ENCODE measurements around the gene CPED1.

Gene CPED1

DNA sequence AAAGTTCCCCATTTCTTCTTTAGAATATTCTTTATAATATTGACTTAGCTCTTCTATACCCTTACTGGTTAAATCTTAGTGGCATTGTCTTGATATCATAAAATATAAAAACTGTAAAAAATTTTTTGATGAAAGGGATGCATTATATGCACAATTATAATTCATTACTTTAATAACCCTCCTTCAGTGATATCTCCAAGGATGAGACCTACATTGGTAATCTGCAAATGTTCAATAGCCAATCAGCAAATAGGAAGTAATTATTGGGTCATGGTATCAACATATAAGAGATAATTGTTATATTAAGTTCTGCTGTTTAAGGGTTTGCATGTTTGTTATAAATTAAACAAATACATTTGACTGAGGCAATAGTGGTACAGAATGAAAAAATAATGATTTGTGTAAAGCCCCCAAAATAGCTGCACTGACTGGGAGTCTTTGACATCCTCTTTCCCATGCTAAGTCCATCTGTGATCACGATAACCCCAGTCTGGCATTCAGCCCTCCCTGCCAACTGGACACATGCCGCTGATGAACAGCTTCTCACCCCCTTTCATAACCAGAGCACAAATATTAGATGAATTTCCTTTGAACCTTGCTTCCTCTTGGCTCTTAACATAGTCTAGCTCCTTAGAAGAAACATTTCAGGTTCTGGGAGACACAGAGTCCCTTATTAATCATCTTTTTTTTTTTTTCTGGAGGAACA lies 169.5 kb downstream of the CPED1 start:
- Mint-ChIP-seq H3K4me1 (ENCODE audit: low read depth) (no peaks in the 10 kb centered on the region), H3K27me3 (no peaks in the 10 kb centered on the region), H3K4me3 (no peak overlapping the region), H3K27ac (no peak overlapping the region), H3K9me3 (peaks cover 10% of the 10 kb centered on the region), H3K36me3 (ENCODE audit: low read depth) (no peaks in the 10 kb centered on the region)
- intact Hi-C loops (cut with micrococcal nuclease): no loop called here

DNA sequence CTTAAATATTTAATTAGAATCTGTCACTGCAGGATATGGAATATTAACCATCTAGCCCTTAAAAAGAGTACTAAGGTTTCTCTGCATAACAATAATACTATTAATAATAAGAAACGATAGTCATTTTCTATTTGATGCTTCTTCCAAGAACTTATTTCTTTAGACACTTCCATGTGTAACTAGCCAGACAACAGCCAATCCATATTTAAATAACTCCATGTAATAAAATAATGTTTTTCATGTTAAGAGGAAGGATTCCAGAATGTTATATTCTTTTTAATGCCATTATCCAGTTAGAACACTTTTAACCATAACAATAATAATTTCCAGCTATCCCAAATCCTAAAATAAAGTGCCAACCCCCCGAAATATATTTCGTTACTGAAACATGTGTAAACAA lies 170.2 kb downstream of the CPED1 start:
- intact Hi-C loops (cut with micrococcal nuclease): no loop called here
- Mint-ChIP-seq H3K9me3 (peaks cover 10% of the 10 kb centered on the region), H3K36me3 (ENCODE audit: low read depth) (no peaks in the 10 kb centered on the region), H3K4me1 (ENCODE audit: low read depth) (no peaks in the 10 kb centered on the region), H3K4me3 (no peak overlapping the region), H3K27ac (no peak overlapping the region), H3K27me3 (no peaks in the 10 kb centered on the region)

DNA sequence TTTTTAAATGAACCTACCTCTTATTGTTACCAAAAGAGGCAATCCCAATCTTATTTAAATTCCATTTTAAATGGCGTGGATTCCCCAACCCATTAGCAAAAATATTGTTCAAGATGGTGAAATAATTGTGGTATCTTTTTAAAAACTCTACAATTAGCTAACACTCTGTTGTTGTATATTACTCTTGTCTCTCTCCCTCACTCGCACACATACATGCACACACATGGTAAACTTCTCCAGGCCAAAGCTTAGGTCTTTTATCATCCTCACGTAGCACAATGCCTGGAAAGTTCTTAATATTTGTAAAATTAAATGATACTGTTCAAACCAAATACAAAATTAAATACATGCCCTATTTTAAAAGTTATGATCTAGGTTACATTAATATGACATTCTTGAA lies 171.0 kb downstream of the CPED1 start:
- no peaks in the 10 kb centered on the region for H3K36me3 Mint-ChIP-seq (ENCODE audit: low read depth)
- no peaks in the 10 kb centered on the region for H3K4me1 Mint-ChIP-seq (ENCODE audit: low read depth)
- intact Hi-C loops (cut with micrococcal nuclease): no loop called here
- no peak overlapping the region for H3K4me3 Mint-ChIP-seq
- no peaks in the 10 kb centered on the region for H3K27me3 Mint-ChIP-seq
- no peak overlapping the region for H3K27ac Mint-ChIP-seq
- H3K9me3 Mint-ChIP-seq: peaks cover 10% of the 10 kb centered on the region

DNA sequence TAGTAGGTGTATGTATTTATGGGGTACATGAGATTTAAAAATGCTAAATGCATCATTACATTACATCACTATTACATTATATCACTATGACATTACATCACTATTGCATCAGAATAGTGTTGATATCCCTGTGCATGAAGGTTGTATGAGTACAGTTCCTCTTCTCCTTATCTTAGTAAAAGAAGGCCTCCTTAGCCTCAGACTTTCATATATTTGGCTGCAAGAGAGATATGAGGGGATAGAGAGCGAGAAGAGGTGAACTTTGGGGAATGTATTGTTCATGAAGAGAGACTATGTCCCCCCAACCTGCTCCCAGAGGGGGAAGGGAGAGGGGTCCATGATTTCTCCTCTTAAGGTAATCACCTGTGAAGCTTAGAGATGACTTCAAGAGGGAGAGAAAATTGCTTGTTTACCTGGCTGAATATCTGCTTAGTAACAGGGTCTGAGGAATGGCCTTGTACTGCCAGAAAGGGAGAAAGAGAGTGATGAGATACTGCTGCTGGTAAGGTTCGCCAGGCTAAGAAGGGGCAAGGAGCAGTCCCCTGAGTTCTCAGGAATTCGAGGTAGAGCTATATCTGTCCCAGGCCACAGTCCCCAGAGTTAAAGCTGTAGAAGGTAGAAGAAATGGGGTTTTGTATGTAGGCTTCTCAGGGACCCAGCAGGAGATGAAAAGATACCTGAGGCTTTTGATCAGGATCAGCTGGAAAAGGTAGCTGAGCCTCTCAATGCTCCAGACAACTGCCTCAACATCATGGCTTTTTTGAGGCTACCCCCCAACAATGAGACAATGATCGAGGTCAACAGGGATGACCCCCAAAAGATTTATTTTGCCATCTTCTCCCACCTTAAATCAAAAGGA lies 171.9 kb downstream of the CPED1 start:
- Mint-ChIP-seq H3K9me3 (peaks cover 10% of the 10 kb centered on the region), H3K36me3 (ENCODE audit: low read depth) (no peaks in the 10 kb centered on the region), H3K27me3 (no peaks in the 10 kb centered on the region), H3K27ac (no peak overlapping the region), H3K4me3 (no peak overlapping the region), H3K4me1 (ENCODE audit: low read depth) (no peaks in the 10 kb centered on the region)
- intact Hi-C loops (cut with micrococcal nuclease): no loop called here

DNA sequence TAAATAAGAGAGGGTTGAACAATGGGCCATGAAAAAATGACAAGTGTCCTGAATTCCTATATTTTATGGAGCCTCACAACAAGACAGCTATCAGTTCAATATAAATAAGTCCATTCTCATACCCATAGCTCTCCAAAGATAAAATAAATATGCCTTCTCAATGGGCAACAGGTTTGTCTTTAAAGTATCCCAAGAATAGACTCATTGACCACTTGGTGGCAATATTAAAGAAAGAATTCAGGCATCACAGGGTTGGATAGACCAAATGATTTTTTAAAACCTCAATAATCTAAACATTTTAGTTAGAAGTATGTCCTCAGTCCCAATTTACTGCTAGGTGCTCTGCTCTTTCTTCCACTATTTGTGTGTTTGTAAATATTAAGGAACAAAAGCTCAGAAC lies 175.2 kb downstream of the CPED1 start:
- no peaks in the 10 kb centered on the region for H3K36me3 Mint-ChIP-seq (ENCODE audit: low read depth)
- H3K9me3 Mint-ChIP-seq: no peaks in the 10 kb centered on the region
- no peaks in the 10 kb centered on the region for H3K27me3 Mint-ChIP-seq
- H3K27ac Mint-ChIP-seq: no peak overlapping the region
- no peak overlapping the region for H3K4me3 Mint-ChIP-seq
- intact Hi-C loops (cut with micrococcal nuclease): no loop called here
- H3K4me1 Mint-ChIP-seq (ENCODE audit: low read depth): no peaks in the 10 kb centered on the region

DNA sequence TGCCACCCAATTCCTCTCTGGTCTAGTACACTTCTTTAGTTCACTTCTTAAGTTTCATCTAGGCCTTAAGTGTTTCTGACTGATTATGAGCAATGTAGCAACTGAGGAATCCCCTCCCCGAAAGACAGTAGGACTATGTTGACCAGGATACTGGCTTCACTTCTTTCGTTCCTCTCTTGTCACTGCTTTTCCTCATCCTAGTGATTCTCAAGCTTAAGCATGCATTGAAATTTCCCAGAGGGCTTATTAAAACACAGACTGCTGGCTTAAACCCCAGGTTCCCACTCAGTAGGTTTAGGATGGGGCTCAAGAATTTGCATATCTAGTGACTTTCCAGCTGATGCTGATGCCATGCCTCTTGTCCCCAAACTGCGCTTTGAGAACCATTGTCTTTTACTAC lies 175.7 kb downstream of the CPED1 start:
- H3K4me3 Mint-ChIP-seq: no peak overlapping the region
- no peaks in the 10 kb centered on the region for H3K27me3 Mint-ChIP-seq
- H3K4me1 Mint-ChIP-seq (ENCODE audit: low read depth): no peaks in the 10 kb centered on the region
- no peaks in the 10 kb centered on the region for H3K36me3 Mint-ChIP-seq (ENCODE audit: low read depth)
- H3K9me3 Mint-ChIP-seq: no peaks in the 10 kb centered on the region
- intact Hi-C loops (cut with micrococcal nuclease): no loop called here
- no peak overlapping the region for H3K27ac Mint-ChIP-seq

DNA sequence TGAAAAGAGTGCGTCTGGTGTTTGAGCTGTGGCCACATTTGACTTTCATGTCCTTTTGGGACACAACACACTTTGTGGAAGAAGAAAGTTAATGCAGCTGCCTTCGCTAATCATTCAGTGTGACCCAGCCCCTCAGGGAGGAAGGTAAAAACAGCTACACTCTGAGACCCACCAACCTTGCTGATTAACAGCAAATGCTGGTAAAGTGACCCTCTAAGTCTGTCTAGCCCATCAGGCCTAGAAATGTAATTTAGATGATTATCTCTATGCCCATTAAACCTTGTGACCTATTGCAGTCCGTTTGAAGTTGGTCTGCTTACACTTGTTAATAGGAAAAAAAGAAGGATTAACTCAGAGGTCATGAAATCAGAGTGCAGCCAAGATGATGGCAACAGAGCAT lies 178.4 kb downstream of the CPED1 start:
- intact Hi-C loops (cut with micrococcal nuclease): no loop called here
- no peak overlapping the region for H3K4me3 Mint-ChIP-seq
- no peaks in the 10 kb centered on the region for H3K4me1 Mint-ChIP-seq (ENCODE audit: low read depth)
- no peaks in the 10 kb centered on the region for H3K27me3 Mint-ChIP-seq
- H3K27ac Mint-ChIP-seq: no peak overlapping the region
- no peaks in the 10 kb centered on the region for H3K36me3 Mint-ChIP-seq (ENCODE audit: low read depth)
- H3K9me3 Mint-ChIP-seq: no peaks in the 10 kb centered on the region

DNA sequence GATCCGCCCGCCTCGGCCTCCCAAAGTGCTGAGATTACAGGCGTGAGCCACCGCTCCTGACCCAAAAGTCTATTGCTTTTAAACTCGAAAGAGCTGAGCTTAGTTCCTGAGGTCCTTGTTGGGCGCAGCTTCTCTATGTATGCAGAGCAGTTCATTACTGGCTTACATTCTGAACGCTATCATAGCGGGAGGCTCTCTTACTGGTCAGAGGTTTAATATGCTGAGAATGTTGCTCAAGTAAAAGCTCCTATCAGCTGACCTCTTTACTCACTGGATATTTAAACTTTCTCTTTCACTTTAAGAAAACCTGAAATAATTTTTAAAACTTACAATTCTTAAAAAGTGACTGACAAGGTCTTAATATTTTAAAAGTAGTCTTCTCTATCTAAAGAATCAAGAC lies 179.5 kb downstream of the CPED1 start:
- no peaks in the 10 kb centered on the region for H3K9me3 Mint-ChIP-seq
- intact Hi-C loops (cut with micrococcal nuclease): no loop called here
- no peaks in the 10 kb centered on the region for H3K4me1 Mint-ChIP-seq (ENCODE audit: low read depth)

DNA sequence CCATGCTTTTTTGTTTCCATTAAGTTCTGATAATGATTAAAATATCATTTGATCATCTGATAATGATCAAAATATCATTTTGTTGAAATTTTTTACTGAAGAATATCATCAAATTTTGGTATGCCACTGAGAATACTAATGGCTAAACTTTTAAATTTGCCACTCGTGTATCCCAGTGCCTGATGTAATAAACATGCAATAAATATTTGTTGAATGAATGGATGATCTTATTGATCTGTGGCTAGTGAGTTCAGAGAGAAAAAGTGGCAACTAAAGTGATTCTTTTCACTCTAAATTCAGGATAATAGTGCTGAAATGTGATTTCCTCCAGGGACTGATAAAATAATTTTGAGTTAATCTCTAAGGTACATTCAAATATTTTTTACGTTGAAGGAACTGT lies 181.0 kb downstream of the CPED1 start:
- H3K4me1 Mint-ChIP-seq (ENCODE audit: low read depth): no peaks in the 10 kb centered on the region
- no peaks in the 10 kb centered on the region for H3K9me3 Mint-ChIP-seq
- intact Hi-C loops (cut with micrococcal nuclease): no loop called here
- no peak overlapping the region for H3K4me3 Mint-ChIP-seq
- H3K27ac Mint-ChIP-seq: no peak overlapping the region
- no peaks in the 10 kb centered on the region for H3K27me3 Mint-ChIP-seq
- no peaks in the 10 kb centered on the region for H3K36me3 Mint-ChIP-seq (ENCODE audit: low read depth)

More for the DNA sequence above, 179.5 kb downstream of the CPED1 start:
- Mint-ChIP-seq H3K27me3 (no peaks in the 10 kb centered on the region), H3K36me3 (ENCODE audit: low read depth) (no peaks in the 10 kb centered on the region), H3K4me3 (no peak overlapping the region), H3K27ac (no peak overlapping the region)

DNA sequence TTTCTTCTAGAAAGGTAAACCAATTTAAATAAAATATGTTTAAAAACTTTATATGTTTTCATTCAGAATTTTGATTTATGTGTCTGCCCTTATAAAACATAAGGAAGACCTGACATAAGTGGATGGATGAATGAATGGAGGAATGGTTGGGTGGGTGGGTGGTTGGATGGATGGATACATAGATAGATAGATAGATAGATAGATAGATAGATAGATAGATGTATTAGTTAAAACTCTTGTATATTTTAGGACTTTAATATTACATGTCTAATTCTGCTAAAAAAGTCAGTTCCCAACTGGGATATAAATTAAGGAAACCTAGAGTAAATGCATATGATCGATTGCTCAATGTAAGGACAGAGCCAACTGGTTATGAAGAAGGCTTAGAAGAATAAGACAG lies 184.0 kb downstream of the CPED1 start:
- no peak overlapping the region for H3K27ac Mint-ChIP-seq
- H3K27me3 Mint-ChIP-seq: no peaks in the 10 kb centered on the region
- intact Hi-C loops (cut with micrococcal nuclease): no loop called here
- H3K4me1 Mint-ChIP-seq (ENCODE audit: low read depth): no peaks in the 10 kb centered on the region
- H3K9me3 Mint-ChIP-seq: no peaks in the 10 kb centered on the region
- no peaks in the 10 kb centered on the region for H3K36me3 Mint-ChIP-seq (ENCODE audit: low read depth)
- H3K4me3 Mint-ChIP-seq: no peak overlapping the region

DNA sequence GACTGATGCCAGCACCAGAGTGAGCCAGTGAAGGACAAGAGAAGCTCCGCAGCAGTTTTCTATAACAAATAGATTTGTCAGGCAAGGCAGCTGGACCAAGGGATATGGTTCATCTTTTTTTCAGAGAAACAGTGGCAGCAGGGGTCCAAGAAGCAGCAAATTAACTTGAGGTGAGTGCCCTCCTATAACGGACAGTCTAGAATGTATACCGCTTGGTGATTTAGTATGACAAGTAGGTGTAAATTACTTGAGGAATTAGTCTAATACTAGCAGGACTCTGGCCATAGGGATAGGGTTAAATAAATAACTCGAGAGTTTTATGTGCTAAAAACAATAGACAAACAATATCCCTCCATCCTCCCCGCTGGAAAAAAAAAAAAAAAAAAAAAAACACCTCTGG lies 187.3 kb downstream of the CPED1 start:
- H3K27me3 Mint-ChIP-seq: no peaks in the 10 kb centered on the region

DNA sequence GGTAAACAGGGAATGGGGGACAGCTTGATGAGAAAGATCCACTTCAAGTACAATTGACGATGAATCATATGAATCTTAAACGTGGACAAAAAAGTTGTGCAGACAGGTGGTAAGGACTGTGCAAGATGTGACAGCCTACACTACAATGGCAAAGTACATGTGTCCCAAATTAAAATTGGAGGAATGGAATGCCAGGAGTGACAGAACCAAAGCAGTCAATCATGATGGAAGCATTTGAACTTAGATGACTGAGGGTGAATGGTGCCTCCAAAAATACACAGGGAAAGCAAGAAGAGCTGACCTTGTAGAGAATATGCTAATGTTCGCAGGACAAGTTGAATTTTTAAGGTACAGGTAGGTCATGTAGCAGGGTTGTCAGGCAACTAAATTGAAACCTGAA lies 189.9 kb downstream of the CPED1 start:
- no peak overlapping the region for H3K27ac Mint-ChIP-seq
- H3K4me3 Mint-ChIP-seq: no peak overlapping the region
- H3K4me1 Mint-ChIP-seq (ENCODE audit: low read depth): no peaks in the 10 kb centered on the region
- no peaks in the 10 kb centered on the region for H3K9me3 Mint-ChIP-seq
- H3K36me3 Mint-ChIP-seq (ENCODE audit: low read depth): no peaks in the 10 kb centered on the region
- H3K27me3 Mint-ChIP-seq: no peaks in the 10 kb centered on the region
- intact Hi-C loops (cut with micrococcal nuclease): no loop called here

More for the DNA sequence above, 187.3 kb downstream of the CPED1 start:
- Mint-ChIP-seq H3K4me3 (no peak overlapping the region), H3K27ac (no peak overlapping the region), H3K36me3 (ENCODE audit: low read depth) (no peaks in the 10 kb centered on the region), H3K4me1 (ENCODE audit: low read depth) (no peaks in the 10 kb centered on the region), H3K9me3 (no peaks in the 10 kb centered on the region)
- intact Hi-C loops (cut with micrococcal nuclease): no loop called here

DNA sequence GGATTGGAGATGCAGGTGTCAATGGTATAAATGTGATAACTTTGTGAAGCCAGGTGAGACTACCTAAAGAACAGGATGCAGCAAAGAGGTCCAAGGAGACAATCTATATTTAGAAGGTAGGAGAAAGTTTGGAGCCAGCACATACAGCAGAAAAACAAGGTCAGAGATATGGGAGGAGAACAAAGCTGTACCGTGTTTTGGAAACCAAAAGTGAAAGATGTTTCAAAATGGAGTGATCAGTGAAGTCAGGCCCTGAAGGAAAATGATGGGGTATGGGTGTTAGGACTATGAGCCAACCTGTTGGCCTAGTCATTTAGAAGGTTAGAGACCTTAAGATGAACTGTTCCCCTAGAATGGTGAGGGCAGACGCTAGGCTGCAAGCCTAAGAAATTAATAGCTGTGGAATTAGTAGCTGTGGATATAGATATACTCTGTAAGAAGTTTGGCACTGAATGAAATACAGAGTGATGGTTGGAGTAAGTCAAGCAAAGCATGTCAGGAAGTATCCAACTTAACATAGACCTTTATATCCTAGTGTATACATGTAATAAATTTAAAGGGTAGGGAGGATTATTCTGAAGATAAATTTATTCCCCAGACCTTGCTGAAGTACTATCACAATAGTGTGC lies 190.5 kb downstream of the CPED1 start:
- H3K36me3 Mint-ChIP-seq (ENCODE audit: low read depth): no peaks in the 10 kb centered on the region
- H3K4me3 Mint-ChIP-seq: no peak overlapping the region
- H3K27ac Mint-ChIP-seq: no peak overlapping the region
- intact Hi-C loops (cut with micrococcal nuclease): no loop called here
- no peaks in the 10 kb centered on the region for H3K4me1 Mint-ChIP-seq (ENCODE audit: low read depth)
- no peaks in the 10 kb centered on the region for H3K9me3 Mint-ChIP-seq
- H3K27me3 Mint-ChIP-seq: no peaks in the 10 kb centered on the region

DNA sequence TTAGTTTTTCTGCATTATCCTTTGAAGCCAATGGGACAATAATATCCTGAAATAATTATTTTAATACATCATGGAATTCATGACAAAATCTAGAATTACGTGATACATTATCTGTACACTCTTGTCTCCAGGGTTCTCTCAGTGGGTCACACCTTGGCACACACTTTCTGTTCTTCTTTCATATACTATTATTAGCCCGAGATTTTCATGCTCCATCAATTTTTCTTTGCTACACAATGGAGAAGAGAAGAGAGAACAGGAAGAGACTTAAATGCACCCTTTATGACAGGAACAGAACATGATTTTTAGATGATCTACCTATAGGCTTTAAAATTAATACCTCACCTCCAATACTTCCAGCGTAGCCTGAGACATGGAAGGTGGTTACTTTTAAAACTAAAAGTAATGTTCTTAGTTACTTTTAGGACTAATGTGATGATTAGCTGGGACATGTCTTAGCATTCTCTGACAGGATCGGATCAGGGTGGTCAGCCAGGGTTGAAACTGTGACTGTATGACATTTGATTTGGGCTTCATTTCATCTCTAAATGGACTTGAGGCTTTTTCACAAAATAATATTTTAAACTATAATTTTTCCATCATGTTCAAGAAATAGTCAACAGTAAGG lies 192.0 kb downstream of the CPED1 start:
- Mint-ChIP-seq H3K4me3 (no peak overlapping the region), H3K4me1 (ENCODE audit: low read depth) (no peaks in the 10 kb centered on the region), H3K27ac (no peak overlapping the region), H3K27me3 (no peaks in the 10 kb centered on the region), H3K36me3 (ENCODE audit: low read depth) (no peaks in the 10 kb centered on the region), H3K9me3 (no peaks in the 10 kb centered on the region)
- intact Hi-C loops (cut with micrococcal nuclease): no loop called here
